SK-N-SH treated with all-trans-retinoic acid at 6 μM for 48 hours (cell line): ENCODE measurements around the gene ZFYVE27.

ENCODE experiments used
- ATAC-seq: fragments of 200-7000 bp; cut with Tn5 transposase; 3 replicates; pipeline ENCODE4 v1.9.1; 2020; ENCODE audit warnings: mild to moderate bottlenecking, moderate library complexity
- ARNTL ChIP-seq: fragments of 450-650 bp; formaldehyde crosslinking; IDR thresholded peaks from 2 replicates; pipeline ENCODE4 v1.5.0; 2020; ENCODE audit warnings: low read depth, mild to moderate bottlenecking, moderate library complexity, borderline replicate concordance
- BACH2 ChIP-seq: fragments of 250-450 bp; sonication (Bioruptor Pico); IDR thresholded peaks from 2 replicates; pipeline ENCODE4 v1.9.0; 2021; ENCODE audit warnings: mild to moderate bottlenecking, borderline replicate concordance
- CREB5 ChIP-seq: fragments of 250-450 bp; sonication (Bioruptor Pico); IDR thresholded peaks from 2 replicates; pipeline ENCODE4 v1.5.1; 2020; ENCODE audit warnings: low read depth, mild to moderate bottlenecking, moderate library complexity
- CSRNP3 ChIP-seq: fragments of 250-450 bp; sonication (Bioruptor Pico); IDR thresholded peaks from 2 replicates; pipeline ENCODE4 v1.5.1; 2021; ENCODE audit warnings: mild to moderate bottlenecking, moderate library complexity
- ESRRG ChIP-seq: fragments of 250-450 bp; sonication (Bioruptor Pico); IDR thresholded peaks from 2 replicates; pipeline ENCODE4 v1.6.1; 2021; ENCODE audit warnings: mild to moderate bottlenecking
- GLIS3 ChIP-seq: fragments of 250-450 bp; sonication (Bioruptor Pico); IDR thresholded peaks from 2 replicates; pipeline ENCODE4 v1.5.0; 2020; ENCODE audit warnings: mild to moderate bottlenecking, moderate library complexity
- ISL1 ChIP-seq: fragments of 250-450 bp; sonication (Bioruptor Pico); IDR thresholded peaks from 2 replicates; pipeline ENCODE4 v2.1.2; 2022; ENCODE audit warnings: mild to moderate bottlenecking, moderate library complexity
- OSR1 ChIP-seq: fragments of 250-450 bp; sonication (Bioruptor Pico); IDR thresholded peaks from 2 replicates; pipeline ENCODE4 v1.8.0; 2022; ENCODE audit warnings: moderate library complexity, mild to moderate bottlenecking, inconsistent platforms
- PATZ1 ChIP-seq: fragments of 250-450 bp; sonication (Bioruptor Pico); IDR thresholded peaks from 2 replicates; pipeline ENCODE4 v1.8.0; 2020; ENCODE audit warnings: mild to moderate bottlenecking, moderate library complexity, borderline replicate concordance
- POU6F1 ChIP-seq: fragments of 250-450 bp; sonication (Bioruptor Pico); IDR thresholded peaks from 2 replicates; pipeline ENCODE4 v1.8.0; 2021; ENCODE audit warnings: low read depth, mild to moderate bottlenecking, moderate library complexity, borderline replicate concordance
- PPARA ChIP-seq: fragments of 250-450 bp; sonication (Bioruptor Pico); IDR thresholded peaks from 2 replicates; pipeline ENCODE4 v1.5.0; 2020; ENCODE audit warnings: mild to moderate bottlenecking, borderline replicate concordance
- RARB ChIP-seq: fragments of 250-450 bp; sonication (Bioruptor Pico); IDR thresholded peaks from 2 replicates; pipeline ENCODE4 v1.8.0; 2021; ENCODE audit warnings: mild to moderate bottlenecking, moderate library complexity
- SNAI2 ChIP-seq: fragments of 250-450 bp; sonication (Bioruptor Pico); IDR thresholded peaks from 2 replicates; pipeline ENCODE4 v1.5.0; 2020; ENCODE audit warnings: mild to moderate bottlenecking, moderate library complexity
- TOX ChIP-seq: fragments of 250-450 bp; sonication (Bioruptor Pico); IDR thresholded peaks from 2 replicates; pipeline ENCODE4 v1.8.0; 2021; ENCODE audit warnings: mild to moderate bottlenecking, moderate library complexity, borderline replicate concordance
- TSHZ2 ChIP-seq: fragments of 250-450 bp; sonication (Bioruptor Pico); IDR thresholded peaks from 2 replicates; pipeline ENCODE4 v1.5.0; 2020; ENCODE audit warnings: mild to moderate bottlenecking, moderate library complexity
- ZC3H10 ChIP-seq: fragments of 250-450 bp; sonication (Bioruptor Pico); IDR thresholded peaks from 2 replicates; pipeline ENCODE4 v1.5.1; 2021; ENCODE audit warnings: mild to moderate bottlenecking, moderate library complexity
- ZNF565 ChIP-seq: fragments of 450-650 bp; formaldehyde crosslinking; conservative IDR thresholded peaks from 2 replicates; pipeline ENCODE4 v1.5.0; 2020; ENCODE audit warnings: low read depth, mild to moderate bottlenecking, moderate library complexity
- ZNF70 ChIP-seq: fragments of 450-650 bp; formaldehyde crosslinking; IDR thresholded peaks from 2 replicates; pipeline ENCODE4 v1.5.0; 2020; ENCODE audit warnings: mild to moderate bottlenecking, moderate library complexity
- ZNF8 ChIP-seq: fragments of 450-650 bp; formaldehyde crosslinking; IDR thresholded peaks from 2 replicates; pipeline ENCODE4 v1.5.0; 2020; ENCODE audit warnings: mild to moderate bottlenecking, moderate library complexity

Gene ZFYVE27

GRCh38 chr10:97789770-97790397, 53.0 kb downstream of the ZFYVE27 start:
- TF ChIP-seq ZNF8 (CRISPR knock-in tag), result no peak
- TF ChIP-seq GLIS3 (CRISPR knock-in tag), result no peak
- no peak for TF ChIP-seq RARB
- TF ChIP-seq POU6F1 (CRISPR knock-in tag), result no peak
- TF ChIP-seq OSR1 (CRISPR knock-in tag), result no peak
- no peak for TF ChIP-seq ZNF70 (CRISPR knock-in tag)
- no peak for ATAC-seq

- TF ChIP-seq PPARA (CRISPR knock-in tag), result no peak
- TF ChIP-seq TOX (CRISPR knock-in tag), result no peak
- no peak for TF ChIP-seq CSRNP3 (CRISPR knock-in tag)
- no peak for TF ChIP-seq ZNF70 (CRISPR knock-in tag)
- TF ChIP-seq ZNF565 (CRISPR knock-in tag), result no peak
- TF ChIP-seq GLIS3 (CRISPR knock-in tag), result no peak
- no peak for TF ChIP-seq TSHZ2 (CRISPR knock-in tag)
- TF ChIP-seq ISL1, result no peak
- TF ChIP-seq OSR1 (CRISPR knock-in tag), result no peak
- TF ChIP-seq ARNTL, result no peak
- peak; percentile 90 for ATAC-seq
Measured at GRCh38 chr10:97791824-97792721, 55.1 kb downstream of the ZFYVE27 start.

- ATAC-seq, result no peak
- no peak for TF ChIP-seq GLIS3 (CRISPR knock-in tag)
- no peak for TF ChIP-seq ESRRG (CRISPR knock-in tag)
- TF ChIP-seq CREB5 (CRISPR knock-in tag), result no peak
- no peak for TF ChIP-seq RARB
- no peak for TF ChIP-seq BACH2 (CRISPR knock-in tag)
- TF ChIP-seq OSR1 (CRISPR knock-in tag), result no peak
- TF ChIP-seq, all 23 proteins: peak for 0
Measured at GRCh38 chr10:97795886-97796285, 59.0 kb downstream of the ZFYVE27 start.

- no peak for ATAC-seq
- TF ChIP-seq SNAI2 (no peak), TOX (CRISPR knock-in tag) (no peak), ZC3H10 (no peak), ESRRG (CRISPR knock-in tag) (no peak), PATZ1 (CRISPR knock-in tag) (no peak), CSRNP3 (CRISPR knock-in tag) (no peak), PPARA (CRISPR knock-in tag) (no peak), ARNTL (no peak), OSR1 (CRISPR knock-in tag) (no peak), POU6F1 (CRISPR knock-in tag) (no peak), CREB5 (CRISPR knock-in tag) (no peak)
Measured at GRCh38 chr10:97796651-97797050, 59.7 kb downstream of the ZFYVE27 start.
